HEK293 (cell line): ENCODE measurements around the gene AGXT.
A peak's percentile ranks its signal among the peaks of the same experiment; 100 is the strongest.

Source experiments
- CTCF ChIA-PET: fragments of 350-600 bp; formaldehyde crosslinking; extraction: SDS; loops from one replicate; lab custom pipeline; 2021; ENCODE audit warnings: antibody characterized with exemption; lab: Yijun Ruan, JAX
- POLR2A ChIA-PET: fragments of 300-600 bp; formaldehyde crosslinking; extraction: SDS; loops from one replicate; lab custom pipeline; 2020; ENCODE audit warnings: antibody characterized with exemption, inconsistent platforms; lab: Yijun Ruan, JAX
- H3K27ac ChIP-seq: fragments of 200-500 bp; sonication (Bioruptor generic); 2 replicates; pipeline ENCODE4 v1.5.1; 2014; ENCODE audit warnings: low read depth, low read length, control low read depth, inconsistent platforms; ENCODE audit errors: extremely low read depth
- H3K36me3 ChIP-seq, 2 experiments: fragments of 200-500 bp in 1 of 2; sonication (Bioruptor generic) in 1 of 2; 1 replicate in 1 of 2; 2 replicates in 1 of 2; pipeline ENCODE4 v1.5.1; 2014 to 2017; ENCODE audit warnings: inconsistent platforms in 2 of 2, low read length in 2 of 2; ENCODE audit not compliant: control insufficient read depth in 2 of 2, insufficient read depth in 1 of 2
- H3K4me1 ChIP-seq: fragments of 200-500 bp; sonication (Bioruptor generic); 2 replicates; pipeline ENCODE4 v1.5.1; 2014; ENCODE audit warnings: mild to moderate bottlenecking, low read length, inconsistent platforms; ENCODE audit not compliant: control insufficient read depth, insufficient read depth
- H3K4me3 ChIP-seq: 2 replicates; pipeline ENCODE4 v1.5.1; 2011; ENCODE audit warnings: low read depth, mild to moderate bottlenecking, control low read depth, low read length, moderate library complexity
- H3K9me3 ChIP-seq: fragments of 200-500 bp; sonication (Bioruptor generic); 2 replicates; pipeline ENCODE4 v1.5.1; 2014; ENCODE audit warnings: low read depth, low read length, inconsistent platforms; ENCODE audit not compliant: control insufficient read depth, insufficient read depth
- GLIS1 ChIP-seq: fragments of 450-650 bp; formaldehyde crosslinking; IDR thresholded peaks from 2 replicates; pipeline ENCODE4 v1.5.1; 2016; ENCODE audit warnings: missing biosample characterization, missing genetic modification characterization
- HOXC10 ChIP-seq: sonication (generic); formaldehyde crosslinking; IDR thresholded peaks from 2 replicates; pipeline ENCODE4 v1.8.1; 2023; ENCODE audit warnings: mild to moderate bottlenecking, missing genetic modification reagents
- KLF9 ChIP-seq: fragments of 450-650 bp; formaldehyde crosslinking; IDR thresholded peaks from 2 replicates; pipeline ENCODE4 v1.5.1; 2016; ENCODE audit warnings: missing biosample characterization, missing genetic modification characterization, low read depth
- ZBTB11 ChIP-seq: fragments of 450-650 bp; formaldehyde crosslinking; conservative IDR thresholded peaks from 2 replicates; pipeline ENCODE4 v1.5.1; 2016; ENCODE audit warnings: low read depth, missing biosample characterization, missing genetic modification characterization
- ZBTB6 ChIP-seq: fragments of 450-650 bp; formaldehyde crosslinking; IDR thresholded peaks from 2 replicates; pipeline ENCODE4 v1.5.1; 2017; ENCODE audit warnings: missing biosample characterization, missing genetic modification characterization
- ZFHX2 ChIP-seq: fragments of 450-650 bp; formaldehyde crosslinking; conservative IDR thresholded peaks from 2 replicates; pipeline ENCODE4 v1.5.1; 2016; ENCODE audit warnings: missing biosample characterization, missing genetic modification characterization
- ZIC2 ChIP-seq: fragments of 450-650 bp; formaldehyde crosslinking; IDR thresholded peaks from 2 replicates; pipeline ENCODE4 v1.5.1; 2016; ENCODE audit warnings: missing biosample characterization, missing genetic modification characterization
- ZNF132 ChIP-seq: fragments of 450-650 bp; formaldehyde crosslinking; IDR thresholded peaks from 2 replicates; pipeline ENCODE4 v1.5.1; 2017; ENCODE audit warnings: missing biosample characterization, missing genetic modification characterization, borderline replicate concordance
- ZNF175 ChIP-seq: fragments of 450-650 bp; formaldehyde crosslinking; IDR thresholded peaks from 2 replicates; pipeline ENCODE4 v1.5.1; 2016; ENCODE audit warnings: missing biosample characterization, missing genetic modification characterization
- ZNF202 ChIP-seq: fragments of 450-650 bp; formaldehyde crosslinking; IDR thresholded peaks from 2 replicates; pipeline ENCODE4 v1.5.1; 2016; ENCODE audit warnings: missing biosample characterization, missing genetic modification characterization, borderline replicate concordance
- ZNF311 ChIP-seq: fragments of 450-650 bp; formaldehyde crosslinking; IDR thresholded peaks from 2 replicates; pipeline ENCODE4 v1.5.1; 2017; ENCODE audit warnings: missing biosample characterization, missing genetic modification characterization, borderline replicate concordance
- ZNF426 ChIP-seq: fragments of 450-650 bp; formaldehyde crosslinking; IDR thresholded peaks from 2 replicates; pipeline ENCODE4 v1.5.1; 2017; ENCODE audit warnings: missing biosample characterization, missing genetic modification characterization, mild to moderate bottlenecking, inconsistent platforms, moderate library complexity
- ZNF514 ChIP-seq: fragments of 450-650 bp; formaldehyde crosslinking; IDR thresholded peaks from 2 replicates; pipeline ENCODE4 v1.5.1; 2016; ENCODE audit warnings: missing biosample characterization, missing genetic modification characterization
- TF ChIP-seq, protein P1 (sequence below): fragments of 450-650 bp; formaldehyde crosslinking; IDR thresholded peaks from 2 replicates; pipeline ENCODE4 v1.5.1; 2016; ENCODE audit warnings: missing biosample characterization, missing genetic modification characterization, borderline replicate concordance

AGXT gene

GRCh38 chr2:240898108-240898730 is 29.6 kb downstream of the AGXT start (continued):
- TF ChIP-seq ZNF311 (tag by site-specific recombination) (no peak), ZNF426 (no peak), ZNF132 (tag by site-specific recombination) (no peak), ZNF514 (tag by site-specific recombination) (no peak), ZBTB6 (tag by site-specific recombination) (no peak), KLF9 (tag by site-specific recombination) (no peak), HOXC10 (CRISPR knock-in tag) (no peak), ZBTB11 (tag by site-specific recombination) (no peak)
- TF ChIP-seq, protein P1, sequence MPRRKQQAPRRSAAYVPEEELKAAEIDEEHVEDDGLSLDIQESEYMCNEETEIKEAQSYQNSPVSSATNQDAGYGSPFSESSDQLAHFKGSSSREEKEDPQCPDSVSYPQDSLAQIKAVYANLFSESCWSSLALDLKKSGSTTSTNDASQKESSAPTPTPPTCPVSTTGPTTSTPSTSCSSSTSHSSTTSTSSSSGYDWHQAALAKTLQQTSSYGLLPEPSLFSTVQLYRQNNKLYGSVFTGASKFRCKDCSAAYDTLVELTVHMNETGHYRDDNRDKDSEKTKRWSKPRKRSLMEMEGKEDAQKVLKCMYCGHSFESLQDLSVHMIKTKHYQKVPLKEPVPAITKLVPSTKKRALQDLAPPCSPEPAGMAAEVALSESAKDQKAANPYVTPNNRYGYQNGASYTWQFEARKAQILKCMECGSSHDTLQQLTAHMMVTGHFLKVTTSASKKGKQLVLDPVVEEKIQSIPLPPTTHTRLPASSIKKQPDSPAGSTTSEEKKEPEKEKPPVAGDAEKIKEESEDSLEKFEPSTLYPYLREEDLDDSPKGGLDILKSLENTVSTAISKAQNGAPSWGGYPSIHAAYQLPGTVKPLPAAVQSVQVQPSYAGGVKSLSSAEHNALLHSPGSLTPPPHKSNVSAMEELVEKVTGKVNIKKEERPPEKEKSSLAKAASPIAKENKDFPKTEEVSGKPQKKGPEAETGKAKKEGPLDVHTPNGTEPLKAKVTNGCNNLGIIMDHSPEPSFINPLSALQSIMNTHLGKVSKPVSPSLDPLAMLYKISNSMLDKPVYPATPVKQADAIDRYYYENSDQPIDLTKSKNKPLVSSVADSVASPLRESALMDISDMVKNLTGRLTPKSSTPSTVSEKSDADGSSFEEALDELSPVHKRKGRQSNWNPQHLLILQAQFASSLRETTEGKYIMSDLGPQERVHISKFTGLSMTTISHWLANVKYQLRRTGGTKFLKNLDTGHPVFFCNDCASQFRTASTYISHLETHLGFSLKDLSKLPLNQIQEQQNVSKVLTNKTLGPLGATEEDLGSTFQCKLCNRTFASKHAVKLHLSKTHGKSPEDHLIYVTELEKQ (tag by site-specific recombination): no peak

GRCh38 chr2:240898731-240899467 is 30.3 kb downstream of the AGXT start:
- no peaks in the 10 kb centered on the region for H3K9me3 ChIP-seq
- H3K27ac ChIP-seq: no peak overlapping the region
- POLR2A ChIA-PET: no interaction called here
- H3K4me3 ChIP-seq: no peak overlapping the region
- TF ChIP-seq ZFHX2 (tag by site-specific recombination): 0 out of 2 replicates have a peak, but pooled peaks have one; percentile 10
- TF ChIP-seq ZNF202 (tag by site-specific recombination): no peak
- no peak for TF ChIP-seq ZNF175 (tag by site-specific recombination)
- TF ChIP-seq ZIC2 (tag by site-specific recombination): peak; percentile 32; the same call in 1 of the 2 replicates
- TF ChIP-seq GLIS1: peak; percentile 72
- CTCF ChIA-PET: interaction anchor here (0.8 kb wide), 1 partner anchor 13 kb away, joined by 3 read pairs; no protein-coding TSS in a partner anchor
- H3K36me3 ChIP-seq: no peaks in the 10 kb centered on the region
- H3K4me1 ChIP-seq: no peaks in the 10 kb centered on the region
